ENCODE data around the gene CACNA1E.

CACNA1E gene

DNA sequence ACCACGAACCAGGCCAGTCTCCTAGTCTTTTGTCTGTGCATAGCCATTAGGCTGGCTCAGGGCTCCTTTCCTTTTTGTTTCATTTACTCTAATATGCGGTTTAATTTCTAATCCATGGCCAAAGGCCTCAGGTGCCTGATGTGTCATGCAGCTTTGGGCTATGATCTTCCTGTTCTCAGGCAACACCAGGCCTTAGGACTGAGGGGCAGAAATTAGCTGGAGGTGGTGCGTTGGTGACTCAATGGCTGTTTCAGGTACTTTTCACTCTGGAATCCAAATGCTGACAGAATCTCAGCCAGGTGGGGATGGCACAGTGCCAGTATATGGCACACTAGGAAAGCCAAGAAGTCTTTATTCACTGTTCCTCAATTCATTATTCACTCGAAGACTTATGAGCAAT is 105.3 kb downstream of the CACNA1E start:
- DNase-seq, result no peak

DNA sequence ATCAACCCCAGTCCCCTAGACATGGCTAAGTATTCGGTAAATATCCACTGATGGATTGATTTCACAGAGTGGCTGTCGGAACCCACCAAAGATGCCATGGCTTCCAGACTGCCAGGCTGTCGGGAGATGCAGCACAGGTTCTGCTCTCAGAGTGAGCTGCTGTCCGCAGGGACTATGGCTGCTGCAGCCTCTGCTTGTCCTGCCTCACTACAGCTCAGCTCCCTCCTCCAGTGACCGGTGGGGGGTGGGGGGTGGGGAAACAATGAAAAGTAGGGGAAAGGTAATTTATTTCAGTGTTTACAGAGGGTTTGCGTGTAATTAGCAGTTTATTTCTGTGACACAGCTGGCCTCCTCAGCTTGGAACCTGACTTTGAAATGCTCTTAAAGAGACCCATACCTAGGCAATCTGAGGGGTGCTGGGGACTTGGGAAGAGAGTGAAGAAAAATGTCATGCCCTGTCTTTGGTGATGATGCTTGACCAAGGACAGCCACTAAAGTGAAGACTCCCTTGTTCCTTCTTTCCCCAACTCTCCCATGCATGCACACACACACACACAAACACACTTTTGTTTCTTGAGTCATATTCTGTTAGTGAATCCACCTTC is 109.0 kb downstream of the CACNA1E start:
- no peak for DNase-seq

DNA sequence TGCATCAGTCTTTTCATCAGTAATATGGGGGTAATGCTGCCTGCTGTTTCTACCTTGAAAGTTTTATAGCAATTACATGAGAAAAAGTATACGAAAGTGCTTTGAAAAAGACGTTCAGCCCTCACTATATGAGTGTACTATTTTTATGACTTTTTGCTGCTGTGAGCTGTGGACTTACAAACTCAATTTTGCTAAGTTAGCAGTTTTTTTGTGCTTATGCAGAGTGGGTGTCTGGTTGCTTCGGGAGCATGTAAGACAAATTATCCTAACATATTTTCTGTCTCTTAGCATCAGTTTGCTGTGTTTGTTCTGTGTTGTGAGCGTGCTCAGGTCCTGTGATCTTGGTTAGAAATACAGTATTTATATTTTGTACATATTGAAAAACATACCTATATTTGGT is 109.7 kb downstream of the CACNA1E start:
- no peak for DNase-seq

DNA sequence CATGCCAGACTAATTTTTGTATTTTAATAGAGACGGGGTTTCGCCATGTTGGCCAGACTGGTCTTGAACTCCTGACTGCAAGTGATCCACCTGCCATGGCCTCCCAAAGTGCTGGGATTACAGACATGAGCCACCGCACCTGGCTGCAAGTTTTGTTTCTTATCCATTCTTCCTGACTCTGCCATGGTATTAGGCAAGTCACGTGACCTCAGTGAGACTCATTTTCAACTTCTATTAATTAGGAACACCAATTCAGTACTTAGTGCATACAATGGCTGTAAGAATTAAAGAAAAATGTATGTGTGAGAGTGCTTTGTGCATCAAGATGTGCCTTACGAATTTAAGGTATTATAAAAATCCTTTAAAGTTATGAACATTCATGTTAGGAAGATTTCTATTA is 111.2 kb downstream of the CACNA1E start:
- DNase-seq, result no peak

DNA sequence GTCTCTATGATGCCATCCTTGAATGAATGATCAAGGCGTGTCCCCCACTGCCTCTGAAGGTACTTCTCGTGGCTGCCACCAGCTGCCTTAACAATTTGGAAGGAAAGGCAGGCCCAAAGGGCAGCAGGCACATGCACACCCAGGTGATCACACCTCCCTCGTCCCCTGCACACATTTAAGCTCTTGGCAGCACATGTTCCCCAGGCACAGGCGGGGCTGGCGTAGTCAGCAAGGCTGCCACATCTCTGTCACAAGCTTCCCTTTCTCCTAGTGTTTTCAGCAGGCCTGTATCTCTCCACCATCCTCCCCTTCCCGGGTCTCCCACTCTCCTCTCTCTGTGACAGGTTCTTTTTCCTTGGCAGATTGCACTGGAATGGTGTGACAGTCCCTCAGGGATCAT is 111.9 kb downstream of the CACNA1E start:
- no peak for DNase-seq

DNA sequence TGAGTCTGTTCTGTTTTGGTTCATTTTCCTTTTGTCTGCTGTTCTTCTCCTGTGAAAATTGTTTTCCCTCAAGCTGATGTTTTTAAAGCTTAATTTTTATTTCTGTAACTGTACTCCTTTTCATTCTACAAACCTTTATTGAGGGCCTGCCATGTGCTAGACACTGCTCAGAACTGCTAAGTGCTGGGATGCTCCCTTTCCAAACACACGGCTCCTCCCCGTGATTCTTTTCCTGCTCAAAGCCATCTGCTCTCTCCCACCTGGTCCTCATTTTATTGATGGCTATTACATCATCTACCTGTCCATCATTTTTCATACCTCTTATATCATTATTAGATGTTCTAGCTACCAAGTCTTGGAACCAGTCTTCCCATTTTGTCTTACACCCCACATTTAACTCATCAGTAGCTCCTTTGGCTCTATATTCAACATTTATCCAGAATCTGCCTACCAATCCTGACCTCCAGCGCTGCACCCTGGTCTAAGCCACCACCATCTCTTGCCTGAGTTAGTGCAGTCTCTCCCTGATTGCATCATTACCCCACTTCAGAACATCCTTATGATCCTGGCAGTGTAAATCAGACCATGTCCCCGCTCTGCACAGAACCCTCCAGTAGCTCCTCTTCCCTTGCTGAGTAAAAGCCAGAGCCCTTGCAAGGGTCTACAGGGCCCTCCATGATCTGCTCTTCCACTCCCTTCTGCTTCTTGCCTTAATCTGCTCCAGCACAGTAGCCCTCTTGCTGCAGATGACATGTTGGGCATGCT is 118.1 kb downstream of the CACNA1E start:
- DNase-seq, result no peak

DNA sequence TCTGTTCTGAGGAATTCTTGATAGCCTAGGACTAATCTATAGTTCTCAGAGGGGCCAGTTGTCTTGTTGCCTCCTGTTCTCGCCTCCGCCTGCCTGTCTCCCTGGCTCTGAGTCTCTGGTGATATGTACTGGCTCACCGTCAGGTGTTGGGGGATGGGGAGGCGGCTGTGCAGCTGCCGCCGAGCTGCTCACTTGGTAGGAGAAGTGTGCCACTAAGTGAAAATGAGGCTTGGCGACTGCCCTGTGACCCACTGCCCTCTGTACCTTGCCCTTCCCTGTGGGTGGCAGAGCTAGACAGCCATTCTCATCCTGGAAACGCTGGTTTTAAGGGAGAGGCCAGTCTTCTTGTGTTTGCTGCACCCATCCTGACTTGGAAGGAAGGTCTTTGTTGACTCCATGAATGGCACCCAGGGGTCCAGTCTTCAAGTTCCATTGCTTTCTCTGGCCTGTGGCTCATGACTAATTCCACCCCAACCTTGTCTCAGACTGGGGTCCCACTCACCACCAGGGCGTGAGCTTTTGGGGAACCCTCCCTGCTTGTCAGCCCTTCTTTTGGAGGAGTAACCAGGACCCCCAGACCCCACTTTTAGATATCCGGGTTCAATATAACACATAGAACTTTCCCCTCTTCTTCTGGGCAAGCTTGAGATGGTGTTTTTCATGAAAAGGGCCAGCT is 120.6 kb downstream of the CACNA1E start:
- no peak for DNase-seq

DNA sequence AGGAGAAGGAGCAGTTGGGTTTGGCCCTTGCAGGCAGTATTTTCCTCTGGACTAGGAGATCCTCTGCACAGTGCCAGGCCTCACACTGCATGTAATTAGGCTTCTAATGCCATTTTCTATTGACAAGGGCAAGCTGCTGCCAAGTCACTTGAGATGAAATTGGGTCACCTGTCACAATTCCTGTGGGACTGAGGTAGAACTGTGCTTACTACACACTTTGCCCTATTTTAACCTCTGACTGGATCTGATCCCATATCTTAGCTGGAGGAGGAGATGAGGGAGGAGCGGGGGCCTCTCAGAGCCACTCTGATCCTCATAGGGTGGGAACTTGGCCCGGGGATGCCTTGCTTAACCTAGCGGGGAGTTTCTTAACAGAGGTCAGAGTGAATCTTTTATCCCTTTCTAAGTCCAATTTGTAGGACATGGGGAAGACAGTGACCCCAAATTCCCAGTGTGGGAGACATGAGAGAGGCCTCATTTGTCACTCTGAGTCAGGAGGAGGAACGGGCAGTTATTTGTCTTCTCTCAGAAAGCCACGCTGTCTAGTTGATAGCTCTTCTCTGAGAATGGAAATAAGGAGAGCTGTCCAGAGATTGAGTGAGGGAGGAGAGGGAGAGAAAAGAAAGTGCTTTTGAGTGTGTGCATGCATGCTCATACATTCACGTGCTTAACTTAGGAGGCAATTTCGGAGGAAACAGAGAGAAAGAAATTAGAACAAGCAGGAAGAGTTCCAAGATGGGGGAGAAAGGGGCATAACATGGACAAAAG is 121.3 kb downstream of the CACNA1E start:
- DNase-seq, result no peak

DNA sequence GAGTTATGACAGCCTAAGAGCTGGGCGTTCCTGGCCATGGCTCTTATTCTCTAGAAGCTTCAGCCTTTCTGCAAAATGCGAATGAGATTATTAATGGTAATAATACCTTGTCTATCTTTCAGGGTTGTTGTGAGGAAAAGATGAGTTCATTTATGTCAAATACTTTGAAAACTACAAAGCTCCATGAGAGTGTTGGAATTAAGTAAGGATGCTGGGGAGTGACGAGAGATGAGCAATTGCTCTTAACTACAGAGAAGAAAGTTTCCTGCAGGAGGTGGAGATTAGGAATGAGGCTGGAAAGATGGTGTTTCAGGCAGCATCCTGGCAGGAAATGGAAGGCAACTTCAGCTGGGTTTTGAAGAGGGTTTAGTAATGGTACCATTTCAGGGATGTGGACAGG is 124.2 kb downstream of the CACNA1E start:
- DNase-seq, result no peak

DNA sequence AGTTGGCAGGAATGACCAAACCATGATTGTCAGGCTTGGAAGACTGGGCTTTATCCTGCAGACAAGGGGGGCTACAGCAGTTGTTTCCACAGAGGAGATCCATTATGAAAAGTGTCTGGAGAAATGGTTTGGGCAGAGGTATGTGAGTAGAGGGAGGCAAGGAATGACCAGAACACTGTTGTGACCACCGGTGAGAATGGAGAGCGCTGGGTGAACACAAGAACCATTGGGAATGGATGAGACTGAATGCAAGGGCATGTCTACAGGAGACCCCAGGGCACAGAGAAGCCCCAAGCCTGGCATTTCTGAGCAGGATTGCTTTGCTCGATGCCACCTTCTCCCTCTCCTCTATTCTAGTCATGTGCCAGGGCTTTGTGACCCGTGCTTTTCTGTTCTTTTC is 125.1 kb downstream of the CACNA1E start:
- DNase-seq, result no peak

DNA sequence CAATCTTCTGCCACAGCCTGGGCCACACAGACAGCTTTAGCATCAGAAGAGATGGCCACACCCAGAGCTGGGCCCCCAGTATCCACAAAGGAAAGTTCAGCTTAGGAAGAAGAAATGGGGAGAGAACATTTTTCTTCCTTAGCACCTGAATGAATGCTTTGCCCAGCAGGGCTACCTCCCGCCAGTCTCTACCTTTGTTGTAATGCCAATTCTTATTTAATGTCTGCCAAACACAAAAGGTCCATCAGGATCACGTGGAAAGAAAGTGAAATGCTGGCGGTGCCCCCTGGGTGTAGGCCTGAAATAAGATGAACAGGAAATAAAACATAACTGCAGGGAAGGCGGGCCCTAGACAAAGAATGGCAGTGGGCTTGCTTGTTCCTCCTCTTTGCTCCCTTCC is 125.6 kb downstream of the CACNA1E start:
- DNase-seq, result no peak

DNA sequence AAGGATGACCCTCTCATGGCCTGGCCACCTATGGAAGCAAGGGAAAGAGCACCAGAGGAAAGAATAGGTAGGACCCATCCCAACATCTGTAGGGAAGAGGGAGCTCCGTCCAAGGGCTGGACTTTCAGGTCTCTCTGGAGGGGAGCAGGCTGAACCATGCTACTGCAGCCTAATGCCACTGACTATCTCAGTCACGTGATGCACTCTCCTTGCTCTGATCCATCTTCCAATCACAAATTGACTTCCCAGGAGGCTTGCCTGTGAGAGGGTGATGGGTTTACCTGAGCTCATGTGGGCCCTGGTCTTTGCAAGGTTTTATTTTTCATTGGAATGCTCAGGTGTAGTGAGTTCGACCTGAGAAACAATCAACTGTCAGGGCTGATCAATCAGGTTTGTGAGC is 128.8 kb downstream of the CACNA1E start:
- DNase-seq, result no peak

DNA sequence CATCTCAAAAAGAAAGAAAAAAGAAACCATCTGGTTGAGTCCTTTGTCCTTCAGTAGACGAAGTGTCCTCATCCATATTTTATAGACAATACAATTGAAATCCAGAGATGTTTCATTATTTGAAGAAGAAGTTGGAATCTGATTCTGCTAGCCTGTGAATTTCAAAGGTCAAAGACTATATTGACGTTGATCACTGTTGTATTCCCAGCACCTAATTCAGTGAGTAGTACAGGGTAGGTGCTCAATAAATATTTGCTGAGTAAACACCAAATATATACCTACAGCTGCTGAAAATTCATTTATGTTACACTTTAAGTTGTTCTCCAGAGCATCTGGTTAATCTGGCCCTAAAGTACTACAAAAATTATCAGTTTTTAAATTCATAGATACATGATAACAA is 135.2 kb downstream of the CACNA1E start:
- DNase-seq, result no peak

DNA sequence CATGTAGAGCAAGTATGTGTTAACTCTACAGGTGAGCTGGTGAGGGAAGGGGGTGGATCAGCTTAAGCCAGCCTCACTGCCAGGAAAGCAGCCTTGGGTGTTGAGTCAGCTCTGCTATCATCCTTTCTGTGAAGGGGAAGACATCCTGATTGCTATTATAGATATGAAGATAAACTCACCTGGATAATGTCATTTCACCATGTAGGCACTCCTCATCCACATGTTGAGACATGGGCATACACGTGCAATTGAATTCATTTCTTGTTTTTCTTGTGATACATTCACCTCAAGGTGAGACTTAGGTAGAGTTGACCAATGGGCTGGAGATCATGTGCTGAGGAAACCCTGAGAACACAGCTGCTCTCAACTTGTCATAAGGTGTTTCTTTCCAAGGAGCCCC is 136.9 kb downstream of the CACNA1E start:
- DNase-seq, result no peak

DNA sequence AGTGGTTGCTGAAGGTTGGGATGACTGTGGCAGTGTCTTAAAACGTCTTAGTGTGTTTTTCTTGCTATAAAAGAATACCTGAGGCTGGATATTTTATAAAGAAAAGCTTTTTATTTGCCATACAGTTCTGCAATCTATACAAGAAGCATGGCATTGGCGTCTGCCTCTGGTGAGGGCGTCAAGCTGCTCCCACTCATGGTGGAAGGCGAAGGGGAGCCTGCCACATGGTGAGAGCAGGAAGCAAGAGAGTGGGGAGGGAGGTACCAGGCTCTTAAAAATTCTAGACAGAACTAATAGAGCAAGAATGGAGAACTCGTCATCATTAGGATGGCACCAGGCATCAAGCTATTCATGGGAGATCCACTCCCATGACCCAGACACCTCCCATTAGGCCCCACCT is 140.5 kb downstream of the CACNA1E start:
- no peak for DNase-seq

DNA sequence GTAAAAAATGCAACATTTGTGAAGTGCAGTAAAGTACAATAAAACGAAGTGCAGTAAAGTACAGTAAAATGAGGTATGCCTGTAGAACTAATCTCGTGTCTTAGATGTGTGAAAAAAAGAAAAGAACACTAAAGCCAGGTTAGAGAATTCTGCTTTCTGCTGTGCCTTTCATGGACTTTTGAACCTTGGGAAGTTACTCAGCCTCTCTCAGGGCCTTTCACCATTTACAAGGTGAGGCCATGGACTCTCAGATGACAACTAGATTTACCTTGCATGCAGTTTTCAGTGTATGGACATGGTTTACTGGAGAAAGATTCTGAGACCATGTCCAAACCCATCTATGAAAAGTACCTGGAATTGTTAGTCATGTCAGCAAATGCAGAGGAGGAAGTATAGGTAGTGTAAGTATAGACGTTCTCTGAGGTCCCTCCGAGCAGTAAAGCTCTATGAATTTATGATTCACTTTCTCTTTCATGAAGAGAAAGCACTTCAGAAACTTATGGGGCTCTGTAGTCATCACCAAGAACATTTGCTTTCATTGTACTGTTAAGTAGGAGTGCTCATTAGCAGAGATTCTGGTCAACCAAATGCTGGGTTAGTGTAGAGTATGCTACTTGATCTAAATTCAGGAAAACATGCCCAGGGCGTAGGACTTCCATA is 143.1 kb downstream of the CACNA1E start:
- DNase-seq, result no peak

DNA sequence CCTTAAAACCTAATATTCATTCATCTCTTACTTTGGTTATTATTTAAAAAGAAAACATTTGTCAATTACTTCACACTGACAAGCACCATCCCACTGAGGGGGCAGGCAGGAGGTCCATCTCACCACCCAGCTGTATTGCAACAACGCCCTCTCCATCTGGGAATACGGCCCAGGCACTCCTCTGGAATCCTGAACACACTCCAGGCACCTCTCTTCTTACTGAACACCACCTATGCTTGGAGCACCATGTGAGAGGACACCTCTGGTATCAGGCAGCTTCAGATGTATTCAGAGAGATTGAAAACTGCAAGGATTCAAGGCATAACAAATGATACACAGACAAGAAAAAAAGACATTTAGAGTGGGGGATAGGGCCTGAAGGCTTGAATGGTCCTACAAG is 147.1 kb downstream of the CACNA1E start:
- DNase-seq, result no peak

DNA sequence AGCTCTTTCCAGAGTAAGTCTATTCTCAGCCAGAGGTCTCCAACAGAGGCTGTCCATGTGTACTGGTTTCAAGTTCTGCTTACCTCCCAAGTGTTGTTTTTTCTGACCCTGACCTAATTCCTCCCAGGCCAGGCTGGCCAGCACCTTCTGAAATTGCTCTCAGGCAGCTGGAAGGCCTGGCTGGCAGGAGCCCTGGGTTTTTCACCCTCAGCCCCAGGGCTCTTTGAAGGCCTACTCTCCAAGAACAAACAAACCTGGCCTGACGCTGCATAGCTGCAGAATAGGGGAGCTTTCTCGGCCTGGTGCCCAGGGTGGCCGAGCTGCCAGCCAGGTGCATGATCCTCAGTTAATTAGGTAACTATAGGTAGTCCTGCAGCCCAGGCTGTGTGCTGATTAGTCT is 147.5 kb downstream of the CACNA1E start:
- DNase-seq, result no peak

DNA sequence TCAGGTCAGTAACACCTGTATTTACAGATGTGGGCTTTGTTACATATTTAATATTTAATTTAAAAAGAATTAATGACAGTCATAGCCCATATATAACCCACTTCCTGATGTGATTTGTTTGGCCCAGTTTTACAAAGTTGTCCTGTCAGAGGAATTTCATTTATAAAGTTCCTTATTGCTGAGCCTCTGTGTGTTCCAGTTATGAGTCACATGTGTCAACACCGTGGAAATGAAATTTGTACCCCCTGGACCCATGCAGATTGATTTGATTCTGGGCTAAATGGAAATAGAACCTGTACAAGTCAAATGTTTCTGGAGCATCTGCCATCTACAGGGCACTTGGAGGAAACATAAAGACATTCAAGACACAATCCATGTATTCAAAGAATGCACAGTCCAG is 149.2 kb downstream of the CACNA1E start:
- no peak for DNase-seq

DNA sequence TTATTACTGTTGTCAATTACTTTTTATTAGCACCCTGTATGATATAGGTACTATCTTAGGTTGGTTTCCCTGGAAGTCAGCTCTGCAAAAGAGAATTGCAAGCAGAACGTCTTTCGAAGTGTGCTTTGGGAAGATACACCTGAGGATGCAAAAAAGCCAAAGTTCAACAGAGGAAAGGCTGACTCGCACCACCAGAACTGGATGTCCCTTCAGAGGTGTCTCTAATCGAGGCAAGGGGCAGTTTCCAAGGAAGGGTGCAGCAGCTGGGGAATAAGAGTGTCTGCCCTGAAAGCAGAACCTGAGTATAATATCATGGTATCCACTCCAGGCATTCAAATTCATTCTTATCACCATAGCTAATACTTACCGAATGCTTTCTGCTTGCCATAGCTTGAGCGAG is 149.6 kb downstream of the CACNA1E start:
- no peak for DNase-seq

DNA sequence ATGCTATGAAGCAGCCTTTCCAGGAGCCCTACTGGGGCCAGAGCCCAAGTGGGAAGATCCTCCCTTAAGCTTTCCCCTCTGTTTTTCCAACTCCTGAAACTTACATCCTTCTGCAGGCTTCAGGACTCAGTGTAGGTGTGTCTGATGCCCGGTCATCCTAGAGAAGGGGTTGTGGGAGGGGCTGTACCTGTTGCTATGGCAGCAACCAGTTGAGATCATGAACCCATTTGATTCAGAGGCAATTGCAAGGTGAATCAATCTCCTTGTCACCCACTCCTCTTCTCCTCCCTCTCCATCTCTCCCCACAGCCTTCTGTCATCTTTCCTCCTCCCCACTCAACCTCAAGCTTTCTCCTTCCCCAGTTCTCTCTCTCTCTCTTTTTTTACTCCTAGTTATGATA is 151.8 kb downstream of the CACNA1E start:
- DNase-seq, result no peak

DNA sequence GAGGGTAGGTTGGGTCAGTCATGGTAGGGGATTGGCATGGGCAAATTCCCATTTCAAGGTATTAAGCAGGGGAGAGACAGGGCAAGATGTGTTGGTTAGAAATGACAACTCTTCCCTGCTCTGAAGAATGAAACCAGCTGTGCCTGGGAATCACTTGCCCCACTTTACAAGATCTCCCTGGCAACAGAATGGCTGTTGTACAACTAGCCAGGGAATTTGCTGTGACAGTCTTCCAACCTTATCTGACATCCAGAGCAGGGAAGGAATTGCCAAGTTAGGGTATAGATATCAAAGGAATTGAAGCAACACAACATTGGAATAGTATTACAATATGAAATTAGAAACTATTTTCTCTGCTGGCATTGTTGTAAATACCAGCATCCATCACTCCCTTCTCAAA is 154.7 kb downstream of the CACNA1E start:
- no peak for DNase-seq

DNA sequence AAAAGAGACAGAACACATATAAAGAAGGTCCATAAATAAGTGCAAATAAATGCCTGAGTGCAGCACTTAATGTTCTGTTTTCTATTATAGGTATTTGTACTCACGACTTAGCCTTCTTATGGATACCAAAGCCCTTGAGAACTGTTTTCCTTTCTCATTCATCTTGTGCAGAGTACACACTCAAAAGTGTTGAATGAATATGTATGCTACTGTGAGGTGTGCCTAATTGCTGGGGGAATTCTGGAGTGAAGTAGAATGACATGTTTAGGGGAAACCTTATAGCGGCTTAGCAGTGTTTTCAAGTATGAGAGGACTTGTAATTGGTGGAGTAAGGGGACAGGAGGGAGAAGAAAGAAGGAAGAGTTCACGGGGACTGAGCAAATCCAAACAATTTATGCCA is 157.6 kb downstream of the CACNA1E start:
- DNase-seq, result no peak

All from femur (tissue), 1 donor.